ENCODE measurements around the gene SLC34A1. TPM values are rescaled to one million over a fixed set of nuclear protein-coding genes. Genes with fewer than 3 reads are reported as not detected.

SLC34A1 gene
- total and polyA plus RNA-seq, 11 donors: not detected

DNA sequence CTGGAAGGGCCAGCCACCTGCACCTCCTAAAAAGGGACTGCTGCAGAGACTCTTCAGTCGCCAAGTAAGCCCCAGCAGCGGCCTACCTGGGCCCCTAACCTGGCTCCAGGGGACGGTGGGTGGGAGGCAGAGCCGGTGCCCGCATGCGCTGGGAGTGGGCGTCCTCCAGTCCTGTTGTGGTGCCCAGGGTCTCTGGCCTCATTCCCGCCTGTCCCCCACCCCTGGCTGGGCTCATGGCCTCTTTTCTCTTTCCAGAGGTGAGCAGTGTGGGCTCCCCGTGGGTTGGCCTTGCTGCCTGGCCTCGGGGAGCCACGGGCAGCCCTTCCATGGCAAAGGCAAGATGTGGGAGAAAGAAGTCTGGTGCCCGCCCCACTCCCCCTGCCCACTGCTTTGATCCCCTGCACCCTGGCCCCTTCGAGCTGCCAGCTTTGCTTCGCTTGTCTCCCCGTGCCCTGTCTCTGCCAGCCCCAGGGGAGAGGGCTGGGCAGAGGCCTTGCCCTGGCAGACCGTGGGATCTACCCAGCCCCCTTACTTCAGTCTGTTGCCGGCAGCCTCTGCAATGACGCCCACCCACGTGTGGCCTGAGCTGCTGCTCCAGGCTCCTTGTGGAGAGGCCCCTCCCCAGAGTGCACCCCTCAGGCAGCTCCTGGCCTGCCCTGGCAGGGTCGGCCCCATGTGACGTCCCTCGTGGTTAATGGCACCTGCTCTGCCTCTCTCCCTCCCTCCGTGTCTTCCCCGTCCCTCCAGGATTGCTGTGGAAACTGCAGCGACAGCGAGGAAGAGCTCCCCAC is 57.0 kb downstream of the SLC34A1 start:
- WGBS, 4 donors: 87 to 94% (median 90%) methylated on average over 20 to 26 of the region's 26 CpGs
- no peaks in the 10 kb centered on the region for H3K9me3 ChIP-seq
- H3K27ac ChIP-seq: no peak overlapping the region
- H3K27me3 ChIP-seq: no peaks in the 10 kb centered on the region
- TF ChIP-seq POLR2A (IDR thresholded peaks at IDR 0.05) (no peak), CTCF (IDR thresholded peaks at IDR 0.05) (no peak)
- intact Hi-C loops (cut with DNase I): no loop called here
- no peak overlapping the region for H3K4me3 ChIP-seq
- ATAC-seq: no peak
- no peak for DNase-seq
- H3K4me1 ChIP-seq: peaks cover 0 to 9% (median 4%) of the 10 kb centered on the region in 12 donors
- peaks cover 0 to 68% (median 27%) of the 10 kb centered on the region in 9 donors for H3K36me3 ChIP-seq

DNA sequence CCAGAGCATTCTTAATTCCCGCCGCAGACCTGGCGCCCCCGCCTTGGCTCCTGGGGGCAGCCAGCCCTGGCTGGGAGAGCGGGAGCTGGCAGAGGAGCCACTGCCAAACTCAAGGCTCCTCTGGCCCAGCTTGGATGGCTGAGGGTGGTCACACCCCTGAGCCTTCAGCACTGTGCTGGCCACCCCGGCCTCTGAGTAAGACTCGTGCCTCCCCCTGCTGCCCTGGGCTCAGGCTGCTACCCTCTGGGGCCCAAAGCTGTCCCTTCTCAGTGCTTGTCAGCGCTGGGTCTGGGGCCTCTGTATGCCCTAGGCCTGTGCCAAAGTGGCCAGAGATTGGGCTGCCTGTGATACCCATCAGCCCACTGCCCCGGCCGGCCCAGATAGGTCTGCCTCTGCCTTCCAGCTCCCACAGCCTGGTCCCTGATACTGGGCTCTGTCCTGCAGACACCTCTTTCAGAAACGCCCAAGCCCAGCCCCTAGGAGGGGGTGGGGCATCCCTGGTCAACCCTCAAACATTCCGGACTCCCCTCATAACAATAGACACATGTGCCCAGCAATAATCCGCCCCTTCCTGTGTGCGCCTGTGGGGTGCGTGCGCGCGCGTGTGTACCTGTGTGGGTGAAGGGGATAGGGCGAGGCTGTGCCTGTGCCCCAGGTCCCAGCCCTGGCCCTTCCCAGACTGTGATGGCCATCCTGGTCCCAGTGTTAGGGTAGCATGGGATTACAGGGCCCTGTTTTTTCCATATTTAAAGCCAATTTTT is 58.0 kb downstream of the SLC34A1 start:
- no peak overlapping the region for H3K4me3 ChIP-seq
- H3K27ac ChIP-seq: no peak overlapping the region
- intact Hi-C loops (cut with DNase I): no loop called here
- WGBS, 4 donors: 90 to 93% (median 91%) methylated on average over 10 to 20 of the region's 20 CpGs
- peaks cover 0 to 58% (median 18%) of the 10 kb centered on the region in 9 donors for H3K36me3 ChIP-seq
- no peak for TF ChIP-seq POLR2A (IDR thresholded peaks at IDR 0.05)
- TF ChIP-seq CTCF (IDR thresholded peaks at IDR 0.05): no peak
- H3K4me1 ChIP-seq: peaks cover 0 to 16% (median 10%) of the 10 kb centered on the region in 12 donors
- no peaks in the 10 kb centered on the region for H3K9me3 ChIP-seq
- H3K27me3 ChIP-seq: peaks cover 0 to 2% (median 0%) of the 10 kb centered on the region in 9 donors
- ATAC-seq: no peak
- DNase-seq: no peak

- Histone ChIP-seq H3K9me3 (no peaks in the 10 kb centered on the region), H3K4me1 (peaks cover 2 to 27% (median 20%) of the 10 kb centered on the region in 12 donors), H3K27me3 (peaks cover 0 to 7% (median 0%) of the 10 kb centered on the region in 9 donors), H3K4me3 (no peak overlapping the region), H3K36me3 (peaks cover 0 to 46% (median 10%) of the 10 kb centered on the region in 9 donors), H3K27ac (no peak overlapping the region)
- 80 to 84% (median 81%) methylated on average over 12 to 15 of the region's 15 CpGs for WGBS, 4 donors
- ATAC-seq (no peak), DNase-seq (no peak)
- intact Hi-C loops (cut with DNase I): no loop called here
- TF ChIP-seq POLR2A (IDR thresholded peaks at IDR 0.05): no peak
- no peak for TF ChIP-seq CTCF (IDR thresholded peaks at IDR 0.05)
These were observed 59.1 kb downstream of the SLC34A1 start for GRCh38 chr5:177443144-177443983.
